HepG2 (cell line): ENCODE data around the gene AAR2. TPM values are rescaled to one million over a fixed set of nuclear protein-coding genes. Genes with fewer than 3 reads are reported as not detected.

Experiments used
- ATF7 ChIP-seq, 2 experiments: fragments of 450-650 bp in 1 of 2; sonication (generic) in 1 of 2; formaldehyde crosslinking in 1 of 2; IDR thresholded peaks; 2 replicates each; pipeline versions ENCODE4 v1.4.0 to v1.6.1; 2016 to 2020; ENCODE audit warnings: antibody characterized with exemption in 1 of 2, mild to moderate bottlenecking in 1 of 2, missing genetic modification reagents in 1 of 2
- CBX5 ChIP-seq: sonication (generic); formaldehyde crosslinking; IDR thresholded peaks from 2 replicates; pipeline ENCODE4 v1.4.0; 2020; ENCODE audit warnings: missing genetic modification reagents, borderline replicate concordance
- CREB1 ChIP-seq, 2 experiments: fragments of 450-650 bp in 1 of 2; IDR thresholded peaks; 2 replicates each; pipeline ENCODE4 v1.6.1; 2016 to 2017; ENCODE audit warnings: control low read depth in 1 of 2, mild to moderate bottlenecking in 1 of 2, missing compliant biosample characterization in 1 of 2, missing genetic modification characterization in 1 of 2
- HNRNPUL1 ChIP-seq: fragments of 200-400 bp; formaldehyde crosslinking; IDR thresholded peaks from 2 replicates; pipeline ENCODE4 v1.6.1; 2017; ENCODE audit warnings: low read depth, mild to moderate bottlenecking, low read length, moderate library complexity
- KAT7 ChIP-seq: IDR thresholded peaks from 2 replicates; pipeline ENCODE4 v1.6.1; 2018; ENCODE audit warnings: borderline replicate concordance, missing compliant biosample characterization
- KDM2A ChIP-seq: sonication (generic); formaldehyde crosslinking; IDR thresholded peaks from 2 replicates; pipeline ENCODE4 v1.4.0; 2020; ENCODE audit warnings: low read depth, missing genetic modification reagents, borderline replicate concordance
- MXD4 ChIP-seq: IDR thresholded peaks from 2 replicates; pipeline ENCODE4 v1.6.1; 2016; ENCODE audit warnings: mild to moderate bottlenecking, missing biosample characterization, missing genetic modification reagents
- PRPF4 ChIP-seq: fragments of 200-400 bp; formaldehyde crosslinking; IDR thresholded peaks from 2 replicates; pipeline ENCODE4 v1.6.1; 2016; ENCODE audit warnings: low read length, low read depth; ENCODE audit not compliant: poor library complexity, severe bottlenecking
- RFX5 ChIP-seq: IDR thresholded peaks from 2 replicates; pipeline ENCODE4 v1.6.1; 2011; ENCODE audit warnings: low read depth, low read length, improper control_type of control experiment
- SRSF4 ChIP-seq: fragments of 200-400 bp; formaldehyde crosslinking; IDR thresholded peaks from one replicate; pipeline ENCODE4 v1.6.1; 2018; ENCODE audit warnings: mild to moderate bottlenecking, low read depth, low read length, moderate library complexity; ENCODE audit not compliant: poor library complexity, severe bottlenecking
- SRY ChIP-seq: sonication (generic); formaldehyde crosslinking; IDR thresholded peaks from 2 replicates; pipeline ENCODE4 v1.8.0; 2022; ENCODE audit warnings: mild to moderate bottlenecking, missing genetic modification reagents
- TBL1XR1 ChIP-seq: fragments of 150-350 bp; IDR thresholded peaks from 2 replicates; pipeline ENCODE4 v1.6.1; 2014; ENCODE audit warnings: borderline replicate concordance, low read length; ENCODE audit not compliant: partially characterized antibody
- ZBTB38 ChIP-seq: sonication (generic); formaldehyde crosslinking; IDR thresholded peaks from 2 replicates; pipeline ENCODE4 v1.5.1; 2020; ENCODE audit warnings: mild to moderate bottlenecking, missing genetic modification reagents
- ZNF136 ChIP-seq: sonication (generic); formaldehyde crosslinking; IDR thresholded peaks from 2 replicates; pipeline ENCODE4 v1.8.1; 2022; ENCODE audit warnings: low read depth, mild to moderate bottlenecking, moderate library complexity, missing genetic modification reagents
- ZNF572 ChIP-seq: sonication (generic); formaldehyde crosslinking; IDR thresholded peaks from 2 replicates; pipeline ENCODE4 v1.5.1; 2020; ENCODE audit warnings: mild to moderate bottlenecking, missing genetic modification reagents
- ZNF737 ChIP-seq: sonication (generic); formaldehyde crosslinking; IDR thresholded peaks from 2 replicates; pipeline ENCODE4 v1.5.0; 2020; ENCODE audit warnings: missing genetic modification reagents, mild to moderate bottlenecking, borderline replicate concordance
- ZNF776 ChIP-seq: sonication (generic); formaldehyde crosslinking; IDR thresholded peaks from 2 replicates; pipeline ENCODE4 v1.4.0; 2020; ENCODE audit warnings: mild to moderate bottlenecking, missing genetic modification reagents
- ZNF788 ChIP-seq: sonication (generic); formaldehyde crosslinking; IDR thresholded peaks from 2 replicates; pipeline ENCODE4 v1.5.0; 2020; ENCODE audit warnings: mild to moderate bottlenecking, missing genetic modification reagents, borderline replicate concordance
- polyA plus RNA-seq, 8 experiments: library from polyadenylated mRNA; depleted of rRNA in 3 of 8; stranded (reverse) in 7 of 8; unstranded in 1 of 8; fragments of >200 nt; fragmentation: Illumina TruSeq in 4 of 8; extraction: Trizol in 4 of 8; gene quantifications; 2 replicates each; pipeline versions ENCODE4 v1.2.1 to v1.2.3, GENCODE V29; 2011 to 2016; ENCODE audit warnings: low read depth in 4 of 8, missing spikeins in 1 of 8, mixed read lengths in 1 of 8; ENCODE audit not compliant: insufficient read depth in 1 of 8
- total RNA-seq, 5 experiments: library from RNA; depleted of rRNA; stranded (reverse); fragments of >200 nt; fragmentation: Illumina TruSeq; extraction: Trizol; gene quantifications; 2 replicates each; pipeline ENCODE4 v1.2.3, GENCODE V29; 2016; ENCODE audit warnings: low read depth in 1 of 5
- TF ChIP-seq, protein P1 (sequence below): sonication (generic); formaldehyde crosslinking; IDR thresholded peaks from 2 replicates; pipeline ENCODE4 v1.8.1; 2023; ENCODE audit warnings: missing genetic modification reagents, inconsistent platforms, borderline replicate concordance
- TF ChIP-seq, protein P2 (sequence below): sonication (generic); formaldehyde crosslinking; IDR thresholded peaks from 2 replicates; pipeline ENCODE4 v1.4.0; 2020; ENCODE audit warnings: mild to moderate bottlenecking, missing genetic modification reagents, borderline replicate concordance
- TF ChIP-seq, protein P3 (sequence below): IDR thresholded peaks from 2 replicates; pipeline ENCODE4 v1.6.1; 2016; ENCODE audit warnings: low read depth
- TF ChIP-seq, protein P4 (sequence below): IDR thresholded peaks from 2 replicates; pipeline ENCODE4 v1.6.1; 2016

AAR2 gene
- total and polyA plus RNA-seq, 2 of the 13 experiments (the other 11 are each of a cell fraction or from before 2014, with no cell fraction given) = 45.2 to 46.2 TPM

DNA sequence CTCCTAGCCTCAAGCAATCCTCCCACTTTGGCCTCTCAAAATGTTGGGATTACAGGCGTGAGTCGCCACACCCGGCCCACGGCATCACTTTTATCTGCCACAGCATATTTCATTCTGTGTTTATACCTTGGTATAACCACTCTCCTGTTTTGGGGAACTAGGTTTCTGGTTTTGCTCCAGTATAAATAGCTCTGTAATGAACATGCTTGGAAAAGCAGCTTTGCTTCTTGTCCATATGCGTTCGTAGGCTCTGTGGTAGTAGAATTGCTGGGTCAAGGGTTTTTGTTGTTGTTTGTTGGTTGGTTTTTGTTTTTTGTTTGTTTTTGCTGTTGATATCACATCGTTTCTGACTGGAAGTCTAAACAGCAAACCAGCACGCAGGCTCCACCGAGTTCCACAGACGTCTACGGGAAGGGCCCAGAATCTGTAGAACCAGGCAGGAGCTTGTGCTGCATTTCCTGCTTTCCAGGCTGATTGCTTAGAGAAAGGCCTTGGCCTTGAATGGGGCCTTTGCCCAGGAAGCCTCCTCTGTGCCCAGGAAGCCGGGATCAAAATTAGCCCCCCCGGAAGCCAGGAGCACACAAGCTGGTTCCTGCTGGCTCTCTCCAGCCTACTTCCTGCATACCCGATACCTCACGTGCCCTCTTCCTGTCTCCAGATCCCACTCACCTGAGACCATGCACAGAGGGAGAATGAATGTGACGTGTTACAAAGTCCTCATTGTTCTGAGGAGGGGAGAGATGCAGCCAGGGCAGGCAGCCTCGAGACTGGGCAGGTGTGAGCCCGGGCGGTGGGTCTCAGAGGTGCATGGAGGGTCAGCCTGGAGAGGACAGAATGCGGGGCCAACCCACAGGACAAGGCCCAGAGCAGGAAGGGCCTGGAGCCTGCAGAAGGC, 34.7 kb downstream of the AAR2 start (continued):
- TF ChIP-seq ZNF788 (CRISPR knock-in tag) (peak; percentile 70; the same call in 1 of the 2 replicates), CBX5 (CRISPR knock-in tag) (peak; percentile 80; the same call in 1 of the 2 replicates), ATF7 (IDR thresholded peaks at IDR 0.05) (no peak), ATF7 (CRISPR knock-in tag; IDR thresholded peaks at IDR 0.05) (0 out of 2 replicates have a peak, but pooled peaks have one; percentile 24), ZBTB38 (CRISPR knock-in tag) (peak; percentile 87), ZNF572 (CRISPR knock-in tag) (peak; percentile 96), HNRNPUL1 (no peak), TBL1XR1 (no peak), KDM2A (CRISPR knock-in tag) (peak; percentile 53; the same call in 1 of the 2 replicates), RFX5 (no peak), KAT7 (CRISPR knock-in tag) (peak; percentile 11; the same call in 1 of the 2 replicates), ZNF776 (CRISPR knock-in tag) (no peak), SRY (CRISPR knock-in tag) (peak; percentile 79; the same call in 1 of the 2 replicates), MXD4 (CRISPR knock-in tag) (peak; percentile 53; the same call in 1 of the 2 replicates), ZNF136 (CRISPR knock-in tag) (0 out of 2 replicates have a peak, but pooled peaks have one; percentile 8), PRPF4 (peak; percentile 45), SRSF4 (no peak), ZNF737 (peak; percentile 59; the same call in 1 of the 2 replicates), CREB1 (IDR thresholded peaks at IDR 0.05) (peak; percentile 16; the same call in 1 of the 2 replicates), CREB1 (CRISPR knock-in tag; IDR thresholded peaks at IDR 0.05) (peak; percentile 83)
- TF ChIP-seq, protein P1, sequence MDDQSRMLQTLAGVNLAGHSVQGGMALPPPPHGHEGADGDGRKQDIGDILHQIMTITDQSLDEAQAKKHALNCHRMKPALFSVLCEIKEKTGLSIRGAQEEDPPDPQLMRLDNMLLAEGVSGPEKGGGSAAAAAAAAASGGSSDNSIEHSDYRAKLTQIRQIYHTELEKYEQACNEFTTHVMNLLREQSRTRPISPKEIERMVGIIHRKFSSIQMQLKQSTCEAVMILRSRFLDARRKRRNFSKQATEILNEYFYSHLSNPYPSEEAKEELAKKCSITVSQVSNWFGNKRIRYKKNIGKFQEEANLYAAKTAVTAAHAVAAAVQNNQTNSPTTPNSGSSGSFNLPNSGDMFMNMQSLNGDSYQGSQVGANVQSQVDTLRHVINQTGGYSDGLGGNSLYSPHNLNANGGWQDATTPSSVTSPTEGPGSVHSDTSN = 0 out of 2 replicates have a peak, but pooled peaks have one; percentile 67
- TF ChIP-seq, protein P2, sequence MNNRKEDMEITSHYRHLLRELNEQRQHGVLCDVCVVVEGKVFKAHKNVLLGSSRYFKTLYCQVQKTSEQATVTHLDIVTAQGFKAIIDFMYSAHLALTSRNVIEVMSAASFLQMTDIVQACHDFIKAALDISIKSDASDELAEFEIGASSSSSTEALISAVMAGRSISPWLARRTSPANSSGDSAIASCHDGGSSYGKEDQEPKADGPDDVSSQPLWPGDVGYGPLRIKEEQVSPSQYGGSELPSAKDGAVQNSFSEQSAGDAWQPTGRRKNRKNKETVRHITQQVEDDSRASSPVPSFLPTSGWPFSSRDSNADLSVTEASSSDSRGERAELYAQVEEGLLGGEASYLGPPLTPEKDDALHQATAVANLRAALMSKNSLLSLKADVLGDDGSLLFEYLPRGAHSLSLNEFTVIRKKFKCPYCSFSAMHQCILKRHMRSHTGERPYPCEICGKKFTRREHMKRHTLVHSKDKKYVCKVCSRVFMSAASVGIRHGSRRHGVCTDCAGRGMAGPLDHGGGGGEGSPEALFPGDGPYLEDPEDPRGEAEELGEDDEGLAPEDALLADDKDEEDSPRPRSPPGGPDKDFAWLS (CRISPR knock-in tag) = no peak; the same call in 1 of the 2 replicates
- TF ChIP-seq, protein P3, sequence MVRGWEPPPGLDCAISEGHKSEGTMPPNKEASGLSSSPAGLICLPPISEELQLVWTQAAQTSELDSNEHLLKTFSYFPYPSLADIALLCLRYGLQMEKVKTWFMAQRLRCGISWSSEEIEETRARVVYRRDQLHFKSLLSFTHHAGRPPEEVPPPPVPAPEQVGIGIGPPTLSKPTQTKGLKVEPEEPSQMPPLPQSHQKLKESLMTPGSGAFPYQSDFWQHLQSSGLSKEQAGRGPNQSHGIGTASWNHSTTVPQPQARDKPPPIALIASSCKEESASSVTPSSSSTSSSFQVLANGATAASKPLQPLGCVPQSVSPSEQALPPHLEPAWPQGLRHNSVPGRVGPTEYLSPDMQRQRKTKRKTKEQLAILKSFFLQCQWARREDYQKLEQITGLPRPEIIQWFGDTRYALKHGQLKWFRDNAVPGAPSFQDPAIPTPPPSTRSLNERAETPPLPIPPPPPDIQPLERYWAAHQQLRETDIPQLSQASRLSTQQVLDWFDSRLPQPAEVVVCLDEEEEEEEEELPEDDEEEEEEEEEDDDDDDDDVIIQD (CRISPR knock-in tag) = no peak
- TF ChIP-seq, protein P4, sequence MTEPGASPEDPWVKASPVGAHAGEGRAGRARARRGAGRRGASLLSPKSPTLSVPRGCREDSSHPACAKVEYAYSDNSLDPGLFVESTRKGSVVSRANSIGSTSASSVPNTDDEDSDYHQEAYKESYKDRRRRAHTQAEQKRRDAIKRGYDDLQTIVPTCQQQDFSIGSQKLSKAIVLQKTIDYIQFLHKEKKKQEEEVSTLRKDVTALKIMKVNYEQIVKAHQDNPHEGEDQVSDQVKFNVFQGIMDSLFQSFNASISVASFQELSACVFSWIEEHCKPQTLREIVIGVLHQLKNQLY (CRISPR knock-in tag) = peak; percentile 62; the same call in 1 of the 2 replicates
